DND-41 (cell line): ENCODE measurements around the gene BAIAP2L1.

ENCODE experiments used
- CTCF ChIP-seq: IDR thresholded peaks from 2 replicates; pipeline ENCODE4 v1.5.1; 2012; ENCODE audit warnings: borderline replicate concordance, low read length, moderate library complexity, mild to moderate bottlenecking; ENCODE audit not compliant: poor library complexity, severe bottlenecking; ENCODE audit errors: extremely low read depth
- EZH2 ChIP-seq: IDR thresholded peaks from 3 replicates; pipeline ENCODE4 v1.6.1; 2012; ENCODE audit warnings: borderline replicate concordance, low read depth, mild to moderate bottlenecking, moderate library complexity, low read length, inconsistent platforms; ENCODE audit not compliant: severe bottlenecking

- no peak for TF ChIP-seq CTCF
- TF ChIP-seq EZH2 = no peak
Observed at GRCh38 chr7:98293265-98293664, 107.6 kb downstream of the BAIAP2L1 start.
